AG04449 (cell line): ENCODE results near the gene KCNAB3.

Experiments
- CTCF ChIA-PET: fragments of 350-600 bp; formaldehyde crosslinking; extraction: SDS; loops from one replicate; lab custom pipeline; 2021; ENCODE audit warnings: antibody characterized with exemption; lab: Yijun Ruan, JAX
- POLR2A ChIA-PET: fragments of 400-600, 350-600 bp; formaldehyde crosslinking; extraction: SDS; loops from one replicate; lab custom pipeline; 2020; ENCODE audit warnings: antibody characterized with exemption, inconsistent platforms; lab: Yijun Ruan, JAX
- DNase-seq: peaks from one replicate; pipeline ENCODE4 v3.0.0-alpha.2; 2010; ENCODE audit warnings: low read depth, low spot score
- H3K4me3 ChIP-seq: 2 replicates; pipeline ENCODE4 v1.5.1; 2011; ENCODE audit warnings: low read depth, mild to moderate bottlenecking, control low read depth, low read length
- TF ChIP-seq, protein P1 (sequence below): IDR thresholded peaks from one replicate; pipeline ENCODE4 v1.5.1; 2011; ENCODE audit warnings: mild to moderate bottlenecking, moderate library complexity, low read length, control low read depth, inconsistent platforms; ENCODE audit not compliant: insufficient read depth; ENCODE audit errors: missing control alignments

KCNAB3 gene

DNA sequence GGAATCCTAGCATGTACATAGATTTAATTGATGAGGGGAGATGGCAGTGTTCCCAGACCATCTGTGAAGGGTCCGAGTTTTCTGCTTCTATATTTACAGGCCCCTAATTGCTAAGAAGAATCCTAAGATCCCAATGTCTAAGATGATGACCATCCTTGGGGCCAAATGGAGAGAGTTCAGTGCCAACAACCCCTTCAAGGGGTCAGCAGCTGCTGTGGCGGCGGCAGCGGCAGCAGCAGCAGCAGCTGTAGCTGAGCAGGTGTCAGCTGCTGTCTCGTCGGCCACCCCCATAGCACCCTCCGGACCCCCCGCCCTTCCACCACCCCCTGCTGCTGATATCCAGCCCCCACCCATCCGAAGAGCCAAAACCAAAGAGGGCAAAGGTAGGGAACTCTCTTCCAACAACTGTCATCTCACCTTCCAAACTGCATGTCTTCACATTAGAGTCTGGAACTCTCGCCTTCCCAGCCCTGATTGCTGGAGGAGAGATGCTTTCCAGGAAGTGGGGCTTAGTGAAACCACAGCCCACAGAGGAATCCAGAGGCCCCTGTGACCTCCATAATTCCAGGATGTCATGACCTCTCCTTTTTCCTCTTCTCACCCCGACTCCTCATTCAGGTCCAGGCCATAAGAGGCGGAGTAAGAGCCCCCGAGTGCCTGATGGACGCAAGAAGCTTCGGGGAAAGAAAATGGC, 36.3 kb downstream of the KCNAB3 start:
- ChIA-PET POLR2A (no interaction called here), CTCF (interaction anchor here (0.6 to 2.0 kb wide), 5 partner anchors 10 to 96 kb away, joined by 3 to 6 read pairs (median 3); no protein-coding TSS in a partner anchor)
- no peak for DNase-seq
- TF ChIP-seq, protein P1, sequence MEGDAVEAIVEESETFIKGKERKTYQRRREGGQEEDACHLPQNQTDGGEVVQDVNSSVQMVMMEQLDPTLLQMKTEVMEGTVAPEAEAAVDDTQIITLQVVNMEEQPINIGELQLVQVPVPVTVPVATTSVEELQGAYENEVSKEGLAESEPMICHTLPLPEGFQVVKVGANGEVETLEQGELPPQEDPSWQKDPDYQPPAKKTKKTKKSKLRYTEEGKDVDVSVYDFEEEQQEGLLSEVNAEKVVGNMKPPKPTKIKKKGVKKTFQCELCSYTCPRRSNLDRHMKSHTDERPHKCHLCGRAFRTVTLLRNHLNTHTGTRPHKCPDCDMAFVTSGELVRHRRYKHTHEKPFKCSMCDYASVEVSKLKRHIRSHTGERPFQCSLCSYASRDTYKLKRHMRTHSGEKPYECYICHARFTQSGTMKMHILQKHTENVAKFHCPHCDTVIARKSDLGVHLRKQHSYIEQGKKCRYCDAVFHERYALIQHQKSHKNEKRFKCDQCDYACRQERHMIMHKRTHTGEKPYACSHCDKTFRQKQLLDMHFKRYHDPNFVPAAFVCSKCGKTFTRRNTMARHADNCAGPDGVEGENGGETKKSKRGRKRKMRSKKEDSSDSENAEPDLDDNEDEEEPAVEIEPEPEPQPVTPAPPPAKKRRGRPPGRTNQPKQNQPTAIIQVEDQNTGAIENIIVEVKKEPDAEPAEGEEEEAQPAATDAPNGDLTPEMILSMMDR = no peak
- H3K4me3 ChIP-seq = no peak overlapping the region

DNA sequence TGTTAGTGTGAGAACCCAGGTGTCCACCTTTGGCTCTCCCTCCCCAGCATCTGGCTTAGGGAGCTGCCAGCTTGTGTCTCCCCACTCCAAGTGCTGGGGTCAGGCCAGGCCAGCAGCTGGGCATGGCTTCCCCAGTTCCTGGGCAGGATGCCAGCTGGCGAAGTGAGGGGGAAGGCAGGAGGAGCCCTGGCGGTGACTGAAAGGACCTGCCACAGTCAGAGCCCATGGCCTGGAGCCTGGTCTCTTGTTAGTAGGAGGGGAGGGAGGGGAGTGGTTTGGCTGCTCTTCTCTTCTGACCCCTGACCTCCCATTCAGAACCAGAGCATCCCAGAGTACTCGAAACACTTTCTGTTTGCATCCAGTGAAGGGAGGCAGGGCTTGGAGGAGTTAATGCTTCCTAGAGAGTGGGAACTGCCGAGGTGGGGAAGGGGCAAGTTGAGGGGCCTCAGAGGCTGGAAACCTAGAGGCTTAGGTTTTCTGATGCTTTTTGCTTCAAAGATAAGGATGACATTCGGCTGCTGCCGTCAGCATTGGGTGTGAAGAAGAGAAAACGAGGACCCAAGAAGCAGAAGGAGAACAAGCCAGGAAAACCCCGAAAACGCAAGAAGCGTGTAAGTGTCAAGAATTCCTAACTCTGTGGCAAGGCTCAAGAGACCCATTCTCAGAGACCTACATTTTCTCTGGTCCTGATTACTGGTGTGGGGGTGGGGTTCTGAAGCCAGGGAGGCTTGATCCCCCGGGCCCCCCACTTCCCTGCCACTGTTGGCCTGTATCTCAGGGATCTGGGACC, 40.3 kb downstream of the KCNAB3 start:
- peak overlapping the region; percentile 32 for H3K4me3 ChIP-seq
- ChIA-PET POLR2A (interaction anchor here (1.2 to 1.3 kb wide), 2 partner anchors 27 to 32 kb away, joined by 3 to 4 read pairs; partner anchors contain the start of genes NAA38 and RNF227), CTCF (interaction anchor here (1.0 to 1.3 kb wide), 5 partner anchors 9 to 57 kb away, joined by 3 to 12 read pairs (median 3); no protein-coding TSS in a partner anchor)
- no peak for DNase-seq
- TF ChIP-seq, protein P1 = peak; percentile 63

DNA sequence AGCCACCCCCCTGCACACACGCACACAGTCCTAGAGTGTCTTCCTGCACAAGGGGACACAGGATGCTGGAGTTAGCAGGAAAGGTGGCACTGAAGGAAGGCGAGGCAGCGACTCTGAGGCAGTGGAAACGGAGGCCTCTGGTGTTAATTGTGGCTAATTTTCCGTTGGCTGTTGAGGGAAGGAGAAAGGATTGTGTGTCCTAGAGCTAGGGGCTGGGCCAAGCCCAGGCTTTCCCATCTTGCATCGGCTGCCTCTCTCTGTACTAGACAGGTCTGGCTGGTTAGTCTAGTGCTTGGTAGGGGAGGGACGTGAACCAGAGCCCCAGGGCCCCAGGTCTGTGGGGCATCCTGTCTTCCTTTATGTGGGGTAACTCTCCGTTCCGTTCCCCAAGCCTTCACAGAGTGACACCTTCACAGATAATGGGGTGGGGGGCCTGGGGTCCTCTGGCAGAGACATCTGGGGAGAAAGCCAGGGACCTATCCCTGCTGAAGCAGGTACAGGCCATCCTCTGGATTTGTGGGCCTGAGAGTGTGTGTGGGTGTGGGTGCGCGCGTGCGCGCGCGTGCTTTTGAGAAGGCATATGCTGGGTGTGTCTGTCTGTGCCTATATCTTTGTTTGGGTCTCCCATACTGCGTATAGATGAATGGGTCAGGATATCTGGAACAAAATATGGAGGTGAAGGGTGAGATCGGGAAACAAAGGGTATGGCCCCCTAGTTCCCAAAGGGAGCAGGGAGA, 41.3 kb downstream of the KCNAB3 start, which contains the start of gene CHD3:
TSS of gene CHD3 (plus strand) at position 606 of the 737 bp plus-strand sequence. CDS start 212 bp downstream, outside the sequence.
- POLR2A ChIA-PET = interaction anchor here (1.2 to 1.3 kb wide), 2 partner anchors 28 to 31 kb away, joined by 3 to 4 read pairs; partner anchors contain the start of genes NAA38 and RNF227
- H3K4me3 ChIP-seq = peak within 1 kb of the TSS; percentile 67
- TF ChIP-seq, protein P1 = no peak
- DNase-seq = no peak
- CTCF ChIA-PET = interaction anchor here (1.0 to 1.3 kb wide), 4 partner anchors 10 to 56 kb away, joined by 3 to 12 read pairs (median 4); no protein-coding TSS in a partner anchor

DNA sequence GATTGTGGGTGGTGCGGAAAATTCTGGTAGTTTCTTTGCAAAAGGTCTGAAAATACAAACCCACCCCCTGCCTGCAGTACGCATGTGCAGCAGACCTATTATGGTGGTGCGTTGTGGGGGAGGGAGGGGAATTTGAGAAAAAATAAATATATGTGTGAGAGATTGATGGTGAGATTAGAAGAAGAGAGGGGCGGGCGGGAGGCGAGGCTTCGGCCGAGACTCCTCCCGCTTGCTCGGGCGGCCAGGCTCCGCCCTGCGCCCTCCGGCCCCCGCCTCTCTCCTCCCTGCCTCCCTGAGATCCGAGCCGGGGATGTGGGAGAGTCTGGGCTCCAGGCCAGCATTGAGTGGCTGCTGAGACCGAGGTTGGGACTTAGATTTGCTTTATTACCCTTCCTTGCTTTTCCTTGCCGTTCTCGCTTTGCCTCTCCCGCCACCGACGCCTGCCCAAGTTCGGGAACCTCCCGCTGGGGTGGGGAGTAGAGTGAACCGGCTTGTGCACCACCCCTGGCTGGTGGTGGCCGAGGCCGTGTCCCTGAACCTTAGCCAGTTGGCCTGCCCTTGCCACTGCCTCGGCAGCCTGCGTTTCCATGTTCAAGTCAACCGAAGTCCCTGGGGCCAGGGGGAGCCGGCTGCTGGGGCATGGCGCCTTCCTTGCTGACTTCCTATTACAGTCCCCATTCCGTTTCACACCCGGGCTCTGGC, 42.0 kb downstream of the KCNAB3 start:
- DNase-seq = peak; percentile 90
- H3K4me3 ChIP-seq = peak overlapping the region; percentile 85
- POLR2A ChIA-PET = no interaction called here
- TF ChIP-seq, protein P1 = no peak
- CTCF ChIA-PET = no interaction called here

DNA sequence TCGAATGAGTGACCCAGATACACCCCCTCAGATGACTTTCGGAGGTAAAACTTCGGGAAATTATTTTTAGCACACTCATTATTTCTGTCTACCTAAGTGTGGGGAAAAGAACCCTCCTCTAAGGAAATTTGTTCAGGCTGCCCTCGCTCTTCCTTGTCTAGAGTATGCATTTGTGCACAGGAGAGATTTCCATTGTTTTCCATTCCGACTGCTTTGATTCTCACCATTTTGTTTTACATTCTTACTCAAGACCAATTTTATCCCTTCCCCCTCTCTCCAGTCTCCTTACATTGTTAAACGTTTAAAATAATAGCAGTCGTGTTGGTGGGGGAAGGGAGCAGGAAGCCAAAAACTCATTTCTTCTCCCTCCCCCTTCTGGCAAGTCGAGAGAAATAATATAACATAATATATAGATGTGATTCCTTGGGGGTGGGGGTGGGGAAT, 42.6 kb downstream of the KCNAB3 start:
- DNase-seq = no peak
- ChIA-PET POLR2A (no interaction called here), CTCF (interaction anchor here (1.3 kb wide), 1 partner anchor 11 kb away, joined by 3 read pairs; no protein-coding TSS in a partner anchor)
- TF ChIP-seq, protein P1 = no peak
- H3K4me3 ChIP-seq = peak overlapping the region; percentile 85
